Trophoblast cell (in vitro differentiated cells and primary cell): Measurements from ENCODE around the gene CLDN11.

Experiments used
- DNase-seq, 2 donors: peaks; one replicate each; pipeline ENCODE4 v3.0.0-alpha.2; 2016
- H2AFZ ChIP-seq: 2 replicates; pipeline ENCODE4 v1.6.1; 2013; ENCODE audit warnings: low read length, moderate library complexity, mild to moderate bottlenecking; ENCODE audit not compliant: insufficient read depth, poor library complexity
- H2AK5ac ChIP-seq: 2 replicates; pipeline ENCODE4 v1.6.1; 2013; ENCODE audit warnings: mild to moderate bottlenecking, low read length
- H2BK120ac ChIP-seq: 2 replicates; pipeline ENCODE4 v1.6.1; 2013; ENCODE audit warnings: low read length, mild to moderate bottlenecking, moderate library complexity; ENCODE audit not compliant: insufficient read depth, poor library complexity
- H2BK12ac ChIP-seq: 2 replicates; pipeline ENCODE4 v1.6.1; 2013; ENCODE audit warnings: mild to moderate bottlenecking, low read length, moderate library complexity
- H2BK5ac ChIP-seq: 2 replicates; pipeline ENCODE4 v1.6.1; 2013; ENCODE audit warnings: low read length, low read depth, moderate library complexity, mild to moderate bottlenecking; ENCODE audit not compliant: poor library complexity
- H3K14ac ChIP-seq: 2 replicates; pipeline ENCODE4 v1.6.1; 2013; ENCODE audit warnings: mild to moderate bottlenecking, low read length
- H3K18ac ChIP-seq: 2 replicates; pipeline ENCODE4 v1.6.1; 2013; ENCODE audit warnings: mild to moderate bottlenecking, low read length
- H3K23ac ChIP-seq: 2 replicates; pipeline ENCODE4 v1.6.1; 2013; ENCODE audit warnings: low read length
- H3K27ac ChIP-seq: 2 replicates; pipeline ENCODE4 v1.5.1; 2013; ENCODE audit warnings: low read depth, mild to moderate bottlenecking, inconsistent platforms, low read length, moderate library complexity
- H3K27me3 ChIP-seq: 2 replicates; pipeline ENCODE4 v1.6.1; 2013; ENCODE audit warnings: inconsistent platforms, mild to moderate bottlenecking, low read length, moderate library complexity; ENCODE audit not compliant: insufficient read depth
- H3K36me3 ChIP-seq, 2 experiments: 1 replicate in 1 of 2; 2 replicates in 1 of 2; pipeline ENCODE4 v1.6.1; 2013; ENCODE audit warnings: low read length in 2 of 2, mild to moderate bottlenecking in 2 of 2, moderate library complexity in 1 of 2; ENCODE audit not compliant: insufficient read depth in 2 of 2, control insufficient read depth in 1 of 2
- H3K4ac ChIP-seq: 2 replicates; pipeline ENCODE4 v1.6.1; 2013; ENCODE audit warnings: low read depth, mild to moderate bottlenecking, low read length, moderate library complexity
- H3K4me1 ChIP-seq, 2 experiments: 1 replicate in 1 of 2; 2 replicates in 1 of 2; pipeline ENCODE4 v1.6.1; 2013; ENCODE audit warnings: low read length in 2 of 2, mild to moderate bottlenecking in 2 of 2, moderate library complexity in 1 of 2; ENCODE audit not compliant: insufficient read depth in 2 of 2, control insufficient read depth in 1 of 2
- H3K4me2 ChIP-seq: 2 replicates; pipeline ENCODE4 v1.6.1; 2013; ENCODE audit warnings: inconsistent platforms, mild to moderate bottlenecking, low read length, moderate library complexity
- H3K4me3 ChIP-seq: 2 replicates; pipeline ENCODE4 v1.5.1; 2013; ENCODE audit warnings: mild to moderate bottlenecking, low read depth, low read length, inconsistent platforms
- H3K79me1 ChIP-seq: one replicate; pipeline ENCODE4 v1.6.1; 2013; ENCODE audit warnings: low read length
- H3K79me2 ChIP-seq: 2 replicates; pipeline ENCODE4 v1.6.1; 2013; ENCODE audit warnings: low read length, mild to moderate bottlenecking; ENCODE audit not compliant: control insufficient read depth, insufficient read depth, poor library complexity
- H3K9ac ChIP-seq: 2 replicates; pipeline ENCODE4 v1.6.1; 2013; ENCODE audit warnings: mild to moderate bottlenecking, low read length
- H3K9me3 ChIP-seq: 2 replicates; pipeline ENCODE4 v1.6.1; 2013; ENCODE audit warnings: low read depth, mild to moderate bottlenecking, control low read depth, inconsistent platforms, low read length; ENCODE audit not compliant: insufficient read depth
- H4K12ac ChIP-seq: 2 replicates; pipeline ENCODE4 v1.6.1; 2013; ENCODE audit warnings: low read depth, mild to moderate bottlenecking, low read length, moderate library complexity
- H4K8ac ChIP-seq: 2 replicates; pipeline ENCODE4 v1.6.1; 2013; ENCODE audit warnings: low read depth, mild to moderate bottlenecking, low read length, moderate library complexity
- H4K91ac ChIP-seq: one replicate; pipeline ENCODE4 v1.6.1; 2013; ENCODE audit warnings: low read depth, mild to moderate bottlenecking, low read length, moderate library complexity
- WGBS: extraction: QIAGEN DNeasy Blood & Tissue Kit; methylation state at CpG from one replicate; pipeline ENCODE4 v1.1.7; 2013; ENCODE audit warnings: missing lambda C conversion rate; ENCODE audit not compliant: insufficient read length, insufficient coverage; ENCODE audit errors: extremely low coverage; 5-methylcytosine and 5-hydroxymethylcytosine counted together

The CLDN11 gene

DNA sequence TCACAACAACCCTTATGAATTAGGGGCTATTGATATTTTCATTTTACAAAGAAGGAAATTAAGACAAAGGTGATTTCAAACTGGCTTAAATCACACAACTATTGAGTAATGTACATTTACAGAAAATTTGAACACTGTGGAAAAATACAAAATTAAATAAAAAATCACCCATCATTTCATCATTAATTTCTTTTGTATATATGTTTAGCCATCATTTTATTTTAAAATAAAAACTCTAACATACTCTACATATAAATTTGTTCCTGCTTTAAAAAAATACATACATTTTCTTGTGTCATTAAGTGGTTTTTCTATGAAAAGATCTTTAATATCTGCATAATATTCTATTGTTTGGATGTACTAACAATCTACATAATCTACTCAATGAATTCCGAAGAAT lies 20.2 kb downstream of the CLDN11 start:
- Histone ChIP-seq H4K8ac (no peak overlapping the region), H3K79me2 (no peaks in the 10 kb centered on the region), H2BK120ac (no peak overlapping the region), H3K27ac (no peak overlapping the region), H3K4me1 (no peaks in the 10 kb centered on the region), H3K9me3 (no peaks in the 10 kb centered on the region), H2BK12ac (no peak overlapping the region), H3K9ac (no peak overlapping the region), H2AK5ac (no peak overlapping the region), H3K27me3 (no peaks in the 10 kb centered on the region), H3K4me3 (no peak overlapping the region), H3K4ac (no peak overlapping the region), H3K36me3 (no peaks in the 10 kb centered on the region), H3K14ac (no peak overlapping the region), H2BK5ac (no peak overlapping the region), H3K23ac (no peak overlapping the region), H2AFZ (no peak overlapping the region), H4K12ac (no peak overlapping the region), H3K18ac (no peak overlapping the region), H3K4me2 (no peak overlapping the region), H3K79me1 (no peaks in the 10 kb centered on the region), H4K91ac (no peak overlapping the region)
- WGBS: no CpG with 5 or more reads among the region's 1 CpG
- no peak for DNase-seq

DNA sequence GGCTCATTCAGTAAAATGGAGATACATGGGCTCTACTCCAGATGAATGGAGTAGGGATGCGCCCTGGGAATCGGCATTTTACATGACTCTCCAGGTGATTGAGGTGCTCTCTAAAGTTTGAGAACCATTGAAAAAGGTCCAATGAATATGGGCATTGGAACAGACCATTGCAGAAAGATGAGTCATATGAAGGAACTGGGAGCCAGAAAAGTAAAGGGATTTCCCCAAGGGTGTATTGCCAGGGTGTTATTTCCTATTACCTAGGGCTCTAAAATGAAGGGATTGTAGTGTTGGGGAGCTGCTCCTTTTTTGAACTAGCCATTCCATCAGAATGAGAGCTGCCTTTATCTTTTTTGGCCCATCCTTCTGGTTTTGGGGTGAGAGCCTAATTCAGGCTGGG lies 21.7 kb downstream of the CLDN11 start:
- Histone ChIP-seq H3K4ac (no peak overlapping the region), H3K4me1 (no peaks in the 10 kb centered on the region), H3K79me2 (no peaks in the 10 kb centered on the region), H3K18ac (no peak overlapping the region), H2BK12ac (no peak overlapping the region), H3K9ac (no peak overlapping the region), H3K27ac (no peak overlapping the region), H3K23ac (no peak overlapping the region), H2AFZ (no peak overlapping the region), H3K14ac (no peak overlapping the region), H3K79me1 (no peaks in the 10 kb centered on the region), H2AK5ac (no peak overlapping the region), H4K12ac (no peak overlapping the region), H3K4me3 (no peak overlapping the region), H2BK5ac (no peak overlapping the region), H3K4me2 (no peak overlapping the region), H4K8ac (no peak overlapping the region), H2BK120ac (no peak overlapping the region), H3K27me3 (no peaks in the 10 kb centered on the region), H3K9me3 (no peaks in the 10 kb centered on the region), H4K91ac (no peak overlapping the region), H3K36me3 (no peaks in the 10 kb centered on the region)
- DNase-seq: no peak
- no CpG with 5 or more reads among the region's 2 CpGs for WGBS

DNA sequence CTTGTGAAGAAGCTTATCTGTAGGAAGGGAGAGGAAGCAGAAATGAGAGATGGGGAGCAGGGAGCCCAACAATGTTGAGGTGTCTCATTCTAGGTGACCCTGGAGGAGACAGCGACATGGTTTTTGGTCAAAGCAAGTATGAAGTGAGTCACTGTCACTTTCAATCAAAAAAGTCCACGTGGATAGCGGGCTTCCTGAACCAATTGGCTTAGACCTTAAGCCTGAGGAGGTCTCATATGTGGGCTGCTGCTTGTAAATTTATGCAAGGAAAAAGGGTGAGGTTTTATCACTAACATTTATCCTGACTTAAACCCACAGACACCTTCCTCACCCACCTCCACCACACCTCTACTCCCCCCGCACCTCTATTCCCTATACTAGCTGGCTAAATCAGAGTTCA lies 22.7 kb downstream of the CLDN11 start:
- Histone ChIP-seq H3K36me3 (no peaks in the 10 kb centered on the region), H3K27ac (no peak overlapping the region), H3K4me3 (no peak overlapping the region), H2AK5ac (no peak overlapping the region), H3K23ac (no peak overlapping the region), H3K14ac (no peak overlapping the region), H3K18ac (no peak overlapping the region), H3K27me3 (no peaks in the 10 kb centered on the region), H2BK5ac (no peak overlapping the region), H2BK12ac (no peak overlapping the region), H3K79me1 (no peaks in the 10 kb centered on the region), H4K91ac (no peak overlapping the region), H3K9ac (no peak overlapping the region), H3K4me2 (no peak overlapping the region), H2BK120ac (no peak overlapping the region), H3K9me3 (no peaks in the 10 kb centered on the region), H3K4ac (no peak overlapping the region), H4K12ac (no peak overlapping the region), H3K79me2 (no peaks in the 10 kb centered on the region), H3K4me1 (no peaks in the 10 kb centered on the region), H4K8ac (no peak overlapping the region), H2AFZ (no peak overlapping the region)
- no peak for DNase-seq
- 83% methylated on average over 1 of the region's 4 CpGs for WGBS

DNA sequence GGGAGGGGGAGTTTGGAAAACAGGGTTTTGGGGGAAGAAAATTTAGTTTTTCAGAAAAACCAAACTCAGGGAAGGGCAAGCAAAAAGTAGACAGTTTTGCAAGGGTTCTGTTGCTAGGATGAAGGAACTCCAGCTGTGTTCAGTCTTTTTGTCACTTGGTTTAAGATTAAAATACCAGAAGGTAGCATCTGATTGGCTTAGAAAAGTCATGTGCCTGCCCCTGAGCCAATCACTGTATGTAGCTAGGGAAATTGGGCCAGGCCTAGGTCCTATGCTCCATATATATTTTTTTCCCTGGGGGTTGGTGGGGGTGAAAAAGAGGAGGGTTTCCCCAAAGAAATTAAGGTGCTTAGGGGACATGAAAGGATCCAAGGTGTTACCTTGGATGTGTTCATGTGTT lies 24.3 kb downstream of the CLDN11 start:
- H3K9ac ChIP-seq: no peak overlapping the region
- no peaks in the 10 kb centered on the region for H3K79me2 ChIP-seq
- H3K79me1 ChIP-seq: no peaks in the 10 kb centered on the region
- no peak overlapping the region for H3K4me2 ChIP-seq
- H2AFZ ChIP-seq: no peak overlapping the region
- no peak overlapping the region for H3K18ac ChIP-seq
- no peak for DNase-seq
- no peak overlapping the region for H3K27ac ChIP-seq
- no peaks in the 10 kb centered on the region for H3K4me1 ChIP-seq
- no peak overlapping the region for H3K4ac ChIP-seq
- no peak overlapping the region for H2BK12ac ChIP-seq
- no peak overlapping the region for H2AK5ac ChIP-seq
- no peak overlapping the region for H3K23ac ChIP-seq
- no peak overlapping the region for H4K91ac ChIP-seq
- H3K9me3 ChIP-seq: no peaks in the 10 kb centered on the region
- no peak overlapping the region for H3K4me3 ChIP-seq
- H3K27me3 ChIP-seq: no peaks in the 10 kb centered on the region
- no peaks in the 10 kb centered on the region for H3K36me3 ChIP-seq
- H2BK5ac ChIP-seq: no peak overlapping the region
- H4K8ac ChIP-seq: no peak overlapping the region
- no peak overlapping the region for H3K14ac ChIP-seq
- H4K12ac ChIP-seq: no peak overlapping the region
- no peak overlapping the region for H2BK120ac ChIP-seq

DNA sequence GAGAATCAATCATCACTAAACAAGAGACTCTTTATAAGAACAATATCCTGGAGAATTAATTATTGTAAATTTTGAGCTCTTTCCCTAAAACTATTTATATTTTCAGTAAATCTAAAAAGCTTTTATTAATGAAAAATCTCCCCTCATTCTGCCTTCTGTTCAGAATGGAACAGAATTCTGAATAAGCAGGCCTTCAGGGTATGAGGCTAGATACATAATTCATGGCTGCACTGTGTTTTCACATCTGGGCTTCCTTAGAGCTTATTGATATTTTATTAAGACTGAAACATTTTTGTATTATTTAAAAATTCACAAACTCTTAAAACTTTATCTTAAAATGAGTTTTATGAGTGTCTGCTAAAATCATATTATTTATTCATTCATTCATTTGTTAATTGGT lies 24.8 kb downstream of the CLDN11 start:
- Histone ChIP-seq H3K4me1 (no peaks in the 10 kb centered on the region), H3K79me2 (no peaks in the 10 kb centered on the region), H3K4me2 (no peak overlapping the region), H3K27me3 (no peaks in the 10 kb centered on the region), H4K12ac (no peak overlapping the region), H2AK5ac (no peak overlapping the region), H3K4ac (no peak overlapping the region), H3K36me3 (no peaks in the 10 kb centered on the region), H3K4me3 (no peak overlapping the region), H2BK120ac (no peak overlapping the region), H3K9me3 (no peaks in the 10 kb centered on the region), H3K23ac (no peak overlapping the region), H3K14ac (no peak overlapping the region), H3K27ac (no peak overlapping the region), H2AFZ (no peak overlapping the region), H3K9ac (no peak overlapping the region), H2BK5ac (no peak overlapping the region), H4K91ac (no peak overlapping the region), H3K18ac (no peak overlapping the region), H4K8ac (no peak overlapping the region), H3K79me1 (no peaks in the 10 kb centered on the region), H2BK12ac (no peak overlapping the region)
- DNase-seq: no peak
